Parathyroid adenoma (tissue), 2 donors: Measurements from ENCODE around the gene TLE3.

Experiments used
- H2AFZ ChIP-seq: fragments of 300-600 bp; sonication (generic); one replicate; pipeline ENCODE4 v1.7.0; 2017; ENCODE audit warnings: antibody characterized with exemption, mild to moderate bottlenecking
- H3K27ac ChIP-seq: fragments of 300-600 bp; sonication (generic); one replicate; pipeline ENCODE4 v1.7.0; 2017
- H3K27me3 ChIP-seq: fragments of 300-600 bp; sonication (generic); one replicate; pipeline ENCODE4 v1.7.0; 2017; ENCODE audit warnings: low read length; ENCODE audit not compliant: control insufficient read depth, insufficient read depth
- H3K36me3 ChIP-seq: fragments of 300-600 bp; sonication (generic); one replicate; pipeline ENCODE4 v1.7.0; 2017; ENCODE audit warnings: low read length; ENCODE audit not compliant: control insufficient read depth, insufficient read depth
- H3K4me1 ChIP-seq: fragments of 300-600 bp; sonication (generic); one replicate; pipeline ENCODE4 v1.7.0; 2017; ENCODE audit warnings: control low read depth
- H3K4me2 ChIP-seq: fragments of 300-600 bp; sonication (generic); one replicate; pipeline ENCODE4 v1.7.0; 2017; ENCODE audit warnings: low read length
- H3K4me3 ChIP-seq: fragments of 300-600 bp; sonication (generic); one replicate; pipeline ENCODE4 v1.7.0; 2017; ENCODE audit warnings: low read depth, low read length
- H3K79me2 ChIP-seq: fragments of 300-600 bp; sonication (generic); one replicate; pipeline ENCODE4 v1.7.0; 2017; ENCODE audit warnings: control low read depth
- H3K9ac ChIP-seq: fragments of 300-600 bp; sonication (generic); one replicate; pipeline ENCODE4 v1.7.0; 2017; ENCODE audit warnings: mild to moderate bottlenecking
- H3K9me3 ChIP-seq: fragments of 300-600 bp; sonication (generic); one replicate; pipeline ENCODE4 v1.7.0; 2017; ENCODE audit warnings: low read length; ENCODE audit not compliant: control insufficient read depth
- TF ChIP-seq, protein P1 (sequence below): fragments of 300-600 bp; sonication (generic); IDR thresholded peaks from one replicate; pipeline ENCODE4 v1.7.0; 2017; ENCODE audit warnings: antibody characterized with exemption, mild to moderate bottlenecking
- donor health status: primary hyperparathyroidism.

Gene TLE3

DNA sequence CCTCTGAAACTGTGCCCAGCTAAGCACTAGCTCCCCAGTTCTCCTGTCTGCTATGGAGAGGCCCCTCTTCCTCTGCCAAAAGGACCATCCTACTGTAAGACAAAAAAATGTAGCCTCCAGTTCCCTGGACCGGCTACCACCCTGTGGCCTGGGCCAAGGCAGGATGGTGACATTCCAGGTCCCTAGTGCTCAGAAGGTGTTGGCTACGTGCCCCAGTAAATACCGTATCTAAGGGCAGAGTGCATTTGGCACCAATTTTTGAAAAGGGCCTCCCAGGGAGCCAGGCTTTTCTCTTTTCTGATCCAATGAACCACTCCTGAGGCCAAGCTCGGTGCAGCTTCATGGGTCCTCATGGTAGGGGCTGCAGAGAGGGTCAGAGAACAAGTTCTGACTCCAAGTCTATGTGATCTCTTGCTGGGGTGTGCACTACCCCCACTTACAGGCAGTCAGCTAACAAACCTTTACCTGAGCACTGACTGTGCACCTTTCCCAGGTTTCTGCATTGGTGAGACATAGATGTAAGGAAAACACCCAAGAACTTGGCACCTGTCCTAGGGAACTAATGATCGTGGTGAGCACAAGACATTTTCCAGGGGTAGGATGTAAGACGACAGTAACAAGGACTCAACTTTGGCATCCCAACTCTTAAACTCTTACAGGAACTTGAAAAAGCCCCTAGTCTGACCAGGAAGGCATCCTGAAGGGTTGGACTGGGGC, 32.6 kb downstream of the TLE3 start:
- Histone ChIP-seq H3K4me2 (no peak overlapping the region), H3K9ac (no peak overlapping the region), H3K79me2 (no peaks in the 10 kb centered on the region), H3K9me3 (no peaks in the 10 kb centered on the region), H3K4me3 (no peak overlapping the region), H3K36me3 (no peaks in the 10 kb centered on the region), H3K4me1 (no peaks in the 10 kb centered on the region), H2AFZ (no peak overlapping the region), H3K27me3 (no peaks in the 10 kb centered on the region), H3K27ac (no peak overlapping the region)
- TF ChIP-seq, protein P1, sequence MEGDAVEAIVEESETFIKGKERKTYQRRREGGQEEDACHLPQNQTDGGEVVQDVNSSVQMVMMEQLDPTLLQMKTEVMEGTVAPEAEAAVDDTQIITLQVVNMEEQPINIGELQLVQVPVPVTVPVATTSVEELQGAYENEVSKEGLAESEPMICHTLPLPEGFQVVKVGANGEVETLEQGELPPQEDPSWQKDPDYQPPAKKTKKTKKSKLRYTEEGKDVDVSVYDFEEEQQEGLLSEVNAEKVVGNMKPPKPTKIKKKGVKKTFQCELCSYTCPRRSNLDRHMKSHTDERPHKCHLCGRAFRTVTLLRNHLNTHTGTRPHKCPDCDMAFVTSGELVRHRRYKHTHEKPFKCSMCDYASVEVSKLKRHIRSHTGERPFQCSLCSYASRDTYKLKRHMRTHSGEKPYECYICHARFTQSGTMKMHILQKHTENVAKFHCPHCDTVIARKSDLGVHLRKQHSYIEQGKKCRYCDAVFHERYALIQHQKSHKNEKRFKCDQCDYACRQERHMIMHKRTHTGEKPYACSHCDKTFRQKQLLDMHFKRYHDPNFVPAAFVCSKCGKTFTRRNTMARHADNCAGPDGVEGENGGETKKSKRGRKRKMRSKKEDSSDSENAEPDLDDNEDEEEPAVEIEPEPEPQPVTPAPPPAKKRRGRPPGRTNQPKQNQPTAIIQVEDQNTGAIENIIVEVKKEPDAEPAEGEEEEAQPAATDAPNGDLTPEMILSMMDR: no peak

DNA sequence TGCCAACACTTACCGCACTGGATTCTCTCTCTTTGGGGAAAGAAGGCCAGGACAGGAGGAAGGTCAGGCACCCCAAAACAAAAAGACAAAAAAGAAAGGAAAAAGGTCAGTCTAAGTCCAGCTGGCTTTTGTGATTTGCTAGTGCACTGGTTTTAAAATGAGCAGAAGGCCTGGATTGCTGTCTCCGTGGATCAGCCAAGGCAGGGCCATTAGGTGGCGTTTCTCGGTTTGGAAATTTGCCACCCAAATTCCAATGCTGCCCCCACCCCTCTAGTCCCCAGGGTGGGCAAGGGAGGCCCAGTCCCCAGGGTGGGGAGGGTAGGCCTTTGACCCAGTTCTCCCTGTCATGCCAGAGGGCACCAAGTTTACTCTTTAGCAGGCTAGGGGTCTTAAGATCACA, 33.3 kb downstream of the TLE3 start:
- H3K4me3 ChIP-seq: no peak overlapping the region
- H3K27me3 ChIP-seq: no peaks in the 10 kb centered on the region
- H3K9me3 ChIP-seq: no peaks in the 10 kb centered on the region
- no peak overlapping the region for H3K27ac ChIP-seq
- no peak overlapping the region for H3K9ac ChIP-seq
- TF ChIP-seq, protein P1: no peak
- no peak overlapping the region for H2AFZ ChIP-seq
- no peaks in the 10 kb centered on the region for H3K4me1 ChIP-seq
- H3K36me3 ChIP-seq: no peaks in the 10 kb centered on the region
- no peak overlapping the region for H3K4me2 ChIP-seq
- H3K79me2 ChIP-seq: no peaks in the 10 kb centered on the region

DNA sequence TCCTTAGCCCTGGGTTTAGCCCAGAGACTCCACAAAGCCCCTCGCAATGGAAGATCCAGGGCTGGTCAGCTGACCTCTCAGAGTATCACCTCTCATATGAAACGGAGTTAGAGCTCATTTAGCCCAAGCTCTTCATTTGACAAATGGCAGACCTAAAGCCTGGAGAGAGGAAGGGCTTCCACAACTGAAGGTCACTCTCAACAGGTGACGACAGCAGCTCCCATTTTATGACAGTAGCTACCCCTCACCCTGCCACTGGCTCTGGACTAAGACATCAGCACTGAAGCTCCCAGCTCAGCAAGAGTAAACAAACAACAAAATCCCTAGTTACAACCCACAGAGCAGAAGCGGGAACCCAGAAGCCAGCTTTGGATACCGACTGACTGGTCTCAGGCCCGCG, 33.7 kb downstream of the TLE3 start:
- Histone ChIP-seq H3K9me3 (no peaks in the 10 kb centered on the region), H3K27ac (no peak overlapping the region), H3K27me3 (no peaks in the 10 kb centered on the region), H3K79me2 (no peaks in the 10 kb centered on the region), H3K4me2 (no peak overlapping the region), H2AFZ (no peak overlapping the region), H3K9ac (no peak overlapping the region), H3K36me3 (no peaks in the 10 kb centered on the region), H3K4me3 (no peak overlapping the region), H3K4me1 (no peaks in the 10 kb centered on the region)
- TF ChIP-seq, protein P1: no peak

DNA sequence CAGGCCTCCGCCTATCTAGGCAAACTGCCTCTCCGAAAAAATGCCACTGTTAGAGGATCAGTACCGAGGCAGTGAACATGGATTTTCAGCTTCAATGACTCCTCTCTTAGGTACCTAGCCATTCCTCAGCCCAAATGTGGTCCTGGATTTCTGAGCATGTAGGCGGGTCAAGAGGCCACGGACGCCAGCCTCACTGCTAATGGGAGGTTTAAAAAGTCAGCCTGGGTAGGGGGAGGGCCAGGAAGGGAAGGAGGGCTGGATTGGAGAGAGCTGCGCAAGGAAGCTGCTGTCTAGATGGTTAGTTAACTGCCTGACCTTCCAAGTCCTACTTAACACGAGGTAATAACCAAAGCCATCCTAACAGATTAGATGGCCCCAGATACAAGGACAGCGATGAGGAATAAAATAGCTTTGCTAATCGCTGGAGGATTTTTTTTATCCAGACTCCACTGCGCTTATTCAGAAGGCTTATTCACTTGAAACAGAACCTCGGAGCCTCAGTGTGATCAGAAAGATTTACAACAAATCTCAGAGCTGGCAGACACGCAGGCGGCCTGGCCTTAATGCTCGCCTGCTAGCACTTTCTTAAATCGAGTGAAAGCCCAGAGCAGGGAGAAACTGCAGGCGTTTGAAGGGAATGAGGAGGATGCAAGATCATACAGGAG, 34.3 kb downstream of the TLE3 start:
- Histone ChIP-seq H3K36me3 (no peaks in the 10 kb centered on the region), H3K4me3 (no peak overlapping the region), H3K4me1 (no peaks in the 10 kb centered on the region), H3K27me3 (no peaks in the 10 kb centered on the region), H3K79me2 (no peaks in the 10 kb centered on the region), H2AFZ (no peak overlapping the region), H3K9ac (no peak overlapping the region), H3K27ac (no peak overlapping the region), H3K9me3 (no peaks in the 10 kb centered on the region), H3K4me2 (no peak overlapping the region)
- TF ChIP-seq, protein P1: no peak
